C4-2B (cell line): ENCODE measurements around the gene PLD1.

ENCODE experiments used
- H3K27ac ChIP-seq: fragments of 450-650 bp; 2 replicates; pipeline ENCODE4 v1.5.1; 2017
- CTCF ChIP-seq: fragments of 450-650 bp; conservative IDR thresholded peaks from 2 replicates; pipeline ENCODE4 v1.5.1; 2017; ENCODE audit warnings: mild to moderate bottlenecking
- ZFX ChIP-seq: fragments of 450-650 bp; IDR thresholded peaks from 2 replicates; pipeline ENCODE4 v1.6.1; 2017

The PLD1 gene

GRCh38 chr3:171801738-171802589, 8.3 kb downstream of the PLD1 start:
- TF ChIP-seq ZFX (no peak), CTCF (no peak)
- H3K27ac ChIP-seq: no peak overlapping the region

GRCh38 chr3:171799501-171799900, 10.8 kb downstream of the PLD1 start:
- no peak overlapping the region for H3K27ac ChIP-seq
- no peak for TF ChIP-seq ZFX
- no peak for TF ChIP-seq CTCF

GRCh38 chr3:171797873-171798272, 12.4 kb downstream of the PLD1 start:
- no peak overlapping the region for H3K27ac ChIP-seq
- TF ChIP-seq ZFX: no peak
- no peak for TF ChIP-seq CTCF

- TF ChIP-seq ZFX (no peak), CTCF (no peak)
- no peak overlapping the region for H3K27ac ChIP-seq
These were observed 13.0 kb downstream of the PLD1 start for GRCh38 chr3:171797265-171797679.

- no peak overlapping the region for H3K27ac ChIP-seq
- TF ChIP-seq ZFX: no peak
- TF ChIP-seq CTCF: no peak
These were observed 13.5 kb downstream of the PLD1 start for GRCh38 chr3:171796625-171797264.

GRCh38 chr3:171792531-171792930, 17.8 kb downstream of the PLD1 start:
- no peak overlapping the region for H3K27ac ChIP-seq

More at GRCh38 chr3:171792531-171792930, 17.8 kb downstream of the PLD1 start:
- TF ChIP-seq ZFX (no peak), CTCF (no peak)
